ENCODE data around the gene SMPD3. TPM values are rescaled to one million over a fixed set of nuclear protein-coding genes. Genes with fewer than 3 reads are reported as not detected.

SMPD3 gene
- polyA plus RNA-seq, 5 donors: 1.9 to 4.4 (median 3.5) TPM

DNA sequence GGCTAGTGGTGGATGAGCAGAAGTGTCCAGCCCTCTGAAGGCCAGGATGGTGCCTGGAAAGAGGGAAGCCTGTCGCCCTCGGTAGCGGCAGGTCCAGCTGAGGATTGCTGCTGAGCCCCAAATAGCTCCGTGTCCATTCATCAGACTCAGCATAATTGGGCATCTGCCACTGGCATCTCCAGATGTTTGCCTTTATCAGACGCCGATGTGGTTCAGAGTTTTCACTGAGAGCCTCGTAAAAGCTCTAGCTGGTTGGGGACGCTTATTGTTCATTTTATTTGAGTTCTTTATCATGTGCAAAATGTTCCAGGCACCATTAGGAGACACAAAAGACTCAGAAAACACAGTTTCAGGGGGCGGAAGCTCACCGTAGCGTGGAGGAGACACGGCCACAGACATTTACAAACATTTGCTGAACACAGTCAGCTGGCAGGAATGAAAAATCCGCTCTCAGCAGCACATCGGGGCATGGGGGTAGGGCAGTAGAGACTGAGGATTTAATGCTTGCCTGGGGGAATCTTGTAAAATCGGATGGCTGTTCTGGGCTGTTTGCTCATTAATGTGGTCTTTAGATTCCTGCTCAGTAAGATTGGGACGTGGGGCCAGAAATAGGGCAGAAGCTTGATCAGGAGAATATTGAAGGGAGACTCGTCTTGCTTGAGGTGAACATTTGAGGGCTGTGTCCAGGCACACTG is 41.7 kb downstream of the SMPD3 start:
- no peak for DNase-seq

DNA sequence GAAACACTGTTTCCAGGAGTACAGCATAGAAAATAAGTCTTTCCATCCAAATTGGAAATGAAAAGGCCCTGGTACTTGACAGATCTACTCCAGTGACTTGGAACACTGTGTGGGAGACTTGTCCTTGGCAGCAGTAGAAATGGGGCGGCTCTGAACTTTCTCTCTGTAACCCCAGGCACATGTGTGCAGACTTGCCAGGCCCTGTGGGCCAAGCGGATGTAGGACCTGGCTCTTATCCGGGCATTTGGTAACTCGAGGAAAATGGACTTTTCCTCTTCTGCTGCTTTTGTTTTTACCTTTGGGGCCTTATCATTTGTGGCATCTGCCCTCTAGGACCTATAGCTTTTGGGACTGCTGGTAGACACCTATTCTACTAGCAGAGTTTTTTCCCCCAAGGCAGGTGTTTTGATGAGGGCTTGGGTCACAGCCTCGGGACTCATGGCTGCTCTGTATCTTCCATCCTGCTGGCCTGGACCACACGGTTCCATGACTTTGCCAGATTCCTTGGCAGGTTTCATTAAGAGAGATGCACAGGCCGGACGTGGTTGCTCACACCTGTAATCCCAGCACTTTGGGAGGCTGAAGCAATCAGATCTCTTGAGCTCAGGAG is 43.5 kb downstream of the SMPD3 start:
- DNase-seq: no peak

DNA sequence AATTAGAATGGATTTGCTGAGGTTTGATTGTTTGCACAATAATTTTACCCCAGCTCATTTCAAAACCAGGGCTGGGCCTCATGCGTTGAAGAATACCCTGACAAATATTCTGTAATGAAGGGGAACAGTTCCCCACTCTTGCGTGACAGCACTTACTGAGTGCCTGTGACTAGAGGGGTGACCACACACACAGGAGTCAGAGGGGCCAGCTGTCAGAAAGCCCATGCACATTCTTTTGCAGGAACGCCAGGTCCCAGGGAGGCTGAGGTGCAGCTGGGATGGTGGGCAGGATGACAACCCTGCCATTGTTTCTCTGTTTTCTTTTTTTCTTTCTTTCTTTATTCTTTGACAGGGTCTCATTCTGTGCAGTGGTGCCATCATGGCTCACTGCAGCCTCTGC is 44.6 kb downstream of the SMPD3 start:
- DNase-seq: no peak

DNA sequence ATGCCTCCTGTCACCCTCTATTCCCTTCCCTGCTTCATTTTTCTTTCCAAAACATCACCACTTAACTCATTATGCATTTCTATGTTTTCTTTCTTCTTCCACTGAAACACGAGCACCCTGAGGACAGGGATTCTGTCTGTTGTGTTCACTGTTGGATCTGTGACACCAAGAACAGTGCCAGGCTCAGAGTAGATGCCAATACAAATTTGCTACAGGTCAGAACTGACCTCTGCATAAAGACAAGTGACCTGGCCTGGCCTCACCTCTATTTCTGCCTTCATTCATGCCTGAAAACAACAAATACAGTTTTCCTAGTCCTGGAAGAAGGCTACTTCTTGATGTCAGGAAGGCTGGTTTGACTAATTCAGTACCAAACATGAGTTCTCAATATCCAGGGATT is 45.1 kb downstream of the SMPD3 start:
- no peak for DNase-seq

DNA sequence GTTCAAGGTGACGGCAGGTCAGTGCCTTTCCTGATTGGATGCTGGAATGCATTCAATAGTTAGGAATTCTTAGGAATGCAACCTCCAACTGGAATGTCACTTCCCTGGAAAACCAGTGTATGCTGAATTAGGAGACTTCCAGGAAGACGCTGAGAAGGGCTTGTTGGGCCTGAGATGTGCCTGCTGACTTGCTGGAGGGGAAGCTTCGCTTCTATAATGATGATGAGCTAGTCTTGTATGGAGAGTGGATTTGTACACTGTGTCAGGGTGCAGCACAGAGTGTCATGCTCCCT is 45.6 kb downstream of the SMPD3 start:
- DNase-seq: no peak

DNA sequence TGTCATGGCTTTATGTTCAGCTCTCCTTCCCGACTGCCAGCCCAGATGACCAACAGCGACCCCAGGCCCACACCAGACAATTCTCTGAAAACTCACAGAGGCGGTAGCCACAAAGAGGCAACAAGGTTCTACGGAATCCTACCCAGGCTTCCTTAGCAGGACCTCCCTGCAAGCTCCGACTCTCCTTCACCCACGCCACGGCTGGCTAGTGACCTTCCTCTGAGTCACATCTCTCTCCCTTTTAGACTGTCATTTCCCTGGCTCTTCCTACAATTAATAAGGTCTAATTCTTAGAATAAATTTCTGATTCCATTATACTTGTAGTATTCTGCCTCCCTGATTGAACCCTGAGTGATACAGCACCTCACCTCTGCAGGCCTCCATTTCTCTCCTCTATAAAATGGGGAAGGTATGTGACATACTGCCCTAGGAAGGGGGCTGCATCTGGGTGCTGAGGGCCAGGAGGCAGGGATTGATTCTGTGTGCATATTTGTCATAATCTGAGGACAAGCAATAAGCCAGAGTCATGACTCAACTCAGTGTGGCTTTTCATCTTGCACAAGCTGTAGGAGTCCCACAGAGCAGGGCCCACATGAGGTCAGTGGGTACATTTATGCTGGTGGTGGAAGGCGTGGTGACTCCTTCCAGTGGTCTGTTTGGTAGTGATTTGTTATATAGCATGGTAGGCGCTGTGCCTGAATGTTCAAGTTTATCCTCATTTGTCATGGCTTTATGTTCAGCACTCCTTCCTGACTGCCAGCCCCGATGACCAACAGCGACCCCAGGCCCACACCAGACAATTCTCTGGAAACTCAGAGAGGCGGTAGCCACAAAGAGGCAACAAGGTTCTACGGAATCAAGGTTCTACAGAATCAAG is 46.2 kb downstream of the SMPD3 start:
- no peak for DNase-seq

DNA sequence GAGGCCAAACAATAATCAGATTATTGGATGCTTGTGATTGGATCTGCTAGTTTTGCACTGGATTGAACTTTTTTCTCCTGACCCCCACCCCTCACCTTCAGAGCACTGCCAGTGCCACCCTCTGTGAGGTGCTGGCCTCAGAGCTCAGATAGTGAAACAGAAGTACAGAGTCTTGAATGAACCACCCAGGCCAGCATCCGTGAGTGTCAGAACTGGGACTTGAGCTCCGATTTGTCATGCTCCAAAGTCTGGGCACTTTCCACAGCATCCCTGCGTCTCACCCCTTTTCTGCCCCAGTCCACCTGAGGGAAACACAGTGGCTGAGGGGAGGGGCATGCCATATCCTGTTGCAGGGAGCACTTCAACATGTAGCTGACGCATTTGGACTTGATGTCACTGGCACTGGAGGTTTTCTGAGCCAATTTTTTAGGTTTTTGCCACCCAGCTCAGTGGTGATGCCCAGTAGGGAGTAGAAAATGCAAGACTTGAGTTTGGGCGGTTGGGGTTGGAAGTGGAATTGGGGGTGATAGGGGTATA is 47.3 kb downstream of the SMPD3 start:
- DNase-seq: no peak

DNA sequence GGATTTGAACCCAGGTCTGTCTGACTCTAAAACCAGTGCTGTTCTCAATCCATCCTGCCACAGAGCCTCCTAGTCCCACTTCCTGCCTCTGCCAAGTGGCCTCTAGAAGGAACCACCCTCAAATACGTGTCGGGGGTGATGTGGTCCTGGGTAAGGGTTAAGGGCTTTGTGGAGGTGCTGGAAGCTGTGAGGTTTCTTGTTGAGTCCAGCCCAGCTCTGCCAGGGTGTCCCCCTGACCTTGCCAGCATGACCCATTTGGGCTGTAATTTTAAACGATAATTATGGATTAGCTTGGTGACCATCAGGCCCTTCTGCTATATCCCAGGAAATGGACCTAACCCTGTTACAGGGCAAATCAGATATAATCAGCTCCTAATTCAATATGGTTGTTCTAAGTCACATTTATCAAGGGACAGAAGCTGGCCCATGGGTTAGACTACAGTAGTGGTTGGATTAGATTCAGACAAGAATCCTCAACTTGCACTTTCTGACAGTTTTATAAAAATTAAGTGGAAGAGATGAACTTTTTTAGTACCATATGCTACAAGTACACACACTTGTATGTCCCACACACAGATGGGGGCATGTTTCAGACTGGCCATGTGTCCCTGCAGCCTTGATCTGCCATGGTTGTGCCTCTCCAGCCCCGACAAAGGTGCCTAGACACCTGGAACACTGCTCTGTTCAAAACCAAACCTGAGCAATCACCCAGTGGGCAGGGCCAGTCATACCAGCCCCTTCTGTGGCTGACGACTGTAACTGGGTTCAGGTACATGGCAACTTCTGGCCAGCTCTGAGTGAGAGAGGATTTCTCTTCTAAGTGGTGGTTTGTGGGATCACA is 48.0 kb downstream of the SMPD3 start:
- DNase-seq: no peak

DNA sequence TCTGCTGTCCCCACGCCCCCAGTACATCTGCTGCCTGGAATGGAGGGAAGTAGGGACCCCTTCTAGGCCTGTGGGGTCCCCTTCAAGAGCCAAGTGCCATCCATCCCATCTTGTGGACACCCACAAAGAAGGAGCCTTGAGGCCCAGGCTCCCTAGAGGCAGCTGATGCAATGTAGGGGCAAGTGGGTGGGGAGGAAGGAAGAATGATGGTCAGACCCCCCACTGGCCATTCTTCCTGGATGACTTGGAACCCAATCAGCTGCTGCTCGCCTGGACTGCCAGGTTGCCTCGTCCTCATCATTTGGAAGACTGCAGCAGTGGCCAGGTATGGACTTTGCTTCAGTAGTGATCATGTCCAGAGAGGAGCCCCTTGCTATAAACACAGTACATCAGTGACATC is 48.9 kb downstream of the SMPD3 start:
- DNase-seq: no peak

DNA sequence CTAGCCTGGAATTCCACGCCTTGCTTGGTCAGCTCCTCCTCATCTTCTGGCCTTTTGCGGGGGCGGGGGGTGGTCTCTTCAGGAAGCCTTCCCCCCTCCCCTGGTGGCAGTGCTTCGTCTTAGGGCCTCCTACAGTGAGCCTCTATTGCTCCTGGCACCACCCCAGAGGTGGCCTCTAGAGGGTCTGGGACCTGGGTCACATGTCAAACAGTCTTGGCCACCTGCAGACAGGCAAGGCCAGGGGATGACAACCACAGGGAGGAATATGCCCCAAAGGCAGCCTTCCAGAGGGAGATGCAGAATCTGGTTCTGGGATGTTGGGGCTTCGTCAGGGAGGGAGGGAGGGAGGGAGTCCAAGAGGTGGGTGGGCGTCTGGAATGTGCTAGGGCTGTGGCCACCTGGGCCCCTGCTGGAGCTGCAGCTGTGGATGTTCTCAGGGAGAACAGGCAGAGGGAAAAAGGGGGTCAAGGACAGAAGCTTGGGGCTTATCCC is 50.6 kb downstream of the SMPD3 start:
- DNase-seq: no peak

DNA sequence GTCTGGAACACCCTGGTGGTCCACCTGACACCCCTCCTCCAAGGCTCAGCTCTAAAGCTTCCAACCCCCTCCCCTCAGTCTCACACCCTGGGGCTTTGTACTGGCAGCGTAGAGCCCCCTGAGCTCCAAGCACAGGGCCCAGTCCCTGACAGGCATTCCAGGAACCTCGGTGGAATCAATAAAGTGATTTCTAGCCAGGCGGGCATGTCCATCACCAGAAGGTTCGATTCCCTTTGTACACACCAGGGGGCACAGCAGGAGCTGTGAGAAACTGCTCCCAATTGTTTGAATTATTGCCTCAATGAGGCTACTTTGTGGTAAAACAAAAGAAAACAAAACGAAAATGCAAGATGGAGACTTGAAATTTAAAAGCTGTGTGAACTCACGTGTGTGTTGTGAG is 51.8 kb downstream of the SMPD3 start:
- DNase-seq: no peak

DNA sequence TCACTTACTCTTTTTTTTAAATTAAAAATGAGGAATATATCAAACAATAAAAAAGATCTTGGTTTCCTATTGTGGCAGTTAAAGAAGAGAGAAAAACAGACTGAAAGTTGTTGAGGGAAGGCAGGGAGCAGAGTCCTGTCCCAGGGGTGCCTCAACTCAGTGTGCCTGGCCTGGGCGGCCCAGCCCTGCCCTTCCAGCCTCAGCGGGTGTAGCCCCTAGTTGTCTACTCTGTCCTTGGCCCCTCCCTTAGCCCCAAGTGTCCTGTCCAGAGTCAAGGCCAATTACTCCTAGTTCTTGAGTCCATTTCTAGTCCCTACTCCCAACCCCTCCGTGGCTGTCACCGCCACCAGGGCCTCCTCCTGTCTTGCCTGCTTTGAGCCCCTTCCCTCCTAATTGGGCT is 52.5 kb downstream of the SMPD3 start:
- DNase-seq: no peak

DNA sequence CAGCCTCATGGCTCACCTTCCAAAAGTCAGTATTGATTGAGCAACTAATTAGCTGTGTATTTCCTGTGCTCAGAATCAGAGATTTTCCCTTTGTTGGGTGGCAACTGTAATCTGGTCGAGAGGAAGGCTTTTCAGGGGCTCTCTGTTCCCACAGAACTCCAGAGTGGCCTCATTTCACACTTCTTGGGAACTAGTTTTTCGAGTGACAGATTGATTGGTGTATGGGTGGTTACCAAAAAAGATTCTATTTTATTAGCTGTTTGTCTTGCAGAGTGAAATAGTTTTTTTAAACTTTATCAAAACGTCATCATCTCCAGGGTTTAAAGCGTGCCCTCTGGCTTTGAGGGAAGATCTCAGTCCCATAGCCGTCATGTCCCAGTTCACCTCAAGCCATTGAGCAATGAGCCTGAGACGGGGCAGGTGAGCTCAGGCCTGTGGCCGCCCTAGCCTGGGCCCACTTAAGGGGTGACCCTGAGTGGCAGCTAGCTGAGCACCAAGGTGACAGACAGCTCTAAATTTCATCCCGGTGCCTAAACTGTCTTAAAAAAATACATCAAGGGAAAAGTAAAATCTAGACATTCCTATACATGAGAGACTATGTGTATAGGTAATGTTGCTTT is 53.0 kb downstream of the SMPD3 start:
- no peak for DNase-seq

DNA sequence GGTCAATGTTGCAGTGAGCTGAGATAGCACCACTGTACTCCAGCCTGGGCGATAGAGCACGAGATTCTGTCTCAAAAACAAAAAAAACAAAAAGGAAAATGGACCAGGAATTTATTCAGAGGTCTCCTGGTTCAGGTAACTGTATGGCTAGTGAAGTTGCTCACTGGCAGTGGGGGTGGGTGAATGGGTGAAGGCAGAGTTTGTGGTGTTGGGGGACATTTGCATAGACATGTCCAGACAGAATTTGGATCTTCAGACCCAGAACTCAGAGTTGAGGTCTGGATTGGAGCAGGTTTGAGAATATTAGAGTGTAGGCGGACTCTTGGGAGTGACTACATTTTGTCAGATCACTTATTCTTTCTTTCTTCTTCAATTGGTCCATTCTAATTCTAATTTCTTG is 55.0 kb downstream of the SMPD3 start:
- no peak for DNase-seq

DNA sequence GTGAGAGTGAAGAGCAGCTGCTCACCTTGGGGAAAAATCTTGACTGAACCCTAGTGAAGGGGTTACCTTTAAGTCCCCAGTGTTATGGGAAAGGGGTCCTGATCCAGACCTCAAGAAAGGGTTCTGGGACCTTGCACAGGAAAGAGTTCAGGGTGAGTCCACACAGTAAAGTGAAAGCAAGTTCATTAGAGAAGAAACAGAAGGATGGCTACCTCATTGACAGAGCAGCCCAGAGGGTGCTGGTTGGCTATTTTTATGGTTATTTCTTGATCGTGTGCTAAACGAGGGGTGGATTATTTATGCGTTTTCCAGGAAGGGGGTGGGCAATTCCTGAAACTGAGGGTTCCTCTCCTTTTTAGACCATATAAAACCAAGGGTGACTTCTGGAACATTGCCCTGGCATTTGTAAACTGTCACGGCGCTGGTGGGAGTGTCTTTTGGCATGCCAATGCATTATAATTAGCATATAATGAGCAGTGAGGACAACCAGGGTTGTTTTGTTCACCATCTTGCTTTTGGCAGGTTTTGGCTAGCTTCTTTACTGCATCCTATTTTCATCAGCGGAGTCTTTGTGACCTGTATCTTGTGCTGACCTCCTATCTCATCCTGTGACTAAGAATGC is 58.4 kb downstream of the SMPD3 start:
- DNase-seq: no peak

DNA sequence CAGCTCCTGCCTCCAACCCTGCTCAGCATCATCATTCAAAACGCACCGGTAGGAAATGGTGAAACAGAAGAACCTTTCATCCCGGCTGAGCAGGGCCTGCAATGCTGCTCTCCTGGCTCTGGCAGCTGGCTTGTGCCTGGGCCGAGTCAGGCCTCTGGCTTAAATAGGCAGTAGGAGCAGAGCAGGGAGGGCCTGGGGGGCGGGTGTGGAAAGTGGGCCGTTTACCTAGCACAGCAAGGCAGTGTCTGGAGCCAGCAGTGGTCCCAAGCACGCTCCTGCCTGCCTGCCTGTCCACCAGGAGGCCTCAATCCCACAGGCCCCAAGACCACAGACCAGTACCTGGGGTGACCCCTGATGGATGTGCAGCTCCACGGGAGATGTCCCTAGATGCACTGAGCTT is 59.3 kb downstream of the SMPD3 start:
- DNase-seq: no peak

DNA sequence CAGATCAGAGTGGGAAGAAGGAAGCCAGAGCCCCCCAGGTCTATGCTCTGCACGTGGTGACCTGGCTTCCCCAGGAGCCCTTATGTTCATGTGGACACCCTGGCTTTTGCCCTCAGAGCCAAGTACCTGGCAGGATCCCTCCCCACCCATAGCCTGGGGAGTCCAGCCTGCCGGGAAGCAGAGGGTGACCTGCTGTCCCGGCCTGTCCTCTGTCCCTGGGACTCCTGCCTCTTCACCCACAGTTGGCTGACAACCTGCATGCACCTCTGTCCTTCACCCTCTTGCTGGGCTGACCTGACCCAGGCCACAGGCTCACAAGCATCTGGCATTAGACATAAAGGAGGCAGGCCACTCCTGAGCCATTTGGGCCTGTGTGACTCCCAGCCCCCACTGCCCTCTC is 60.2 kb downstream of the SMPD3 start:
- DNase-seq: no peak

DNA sequence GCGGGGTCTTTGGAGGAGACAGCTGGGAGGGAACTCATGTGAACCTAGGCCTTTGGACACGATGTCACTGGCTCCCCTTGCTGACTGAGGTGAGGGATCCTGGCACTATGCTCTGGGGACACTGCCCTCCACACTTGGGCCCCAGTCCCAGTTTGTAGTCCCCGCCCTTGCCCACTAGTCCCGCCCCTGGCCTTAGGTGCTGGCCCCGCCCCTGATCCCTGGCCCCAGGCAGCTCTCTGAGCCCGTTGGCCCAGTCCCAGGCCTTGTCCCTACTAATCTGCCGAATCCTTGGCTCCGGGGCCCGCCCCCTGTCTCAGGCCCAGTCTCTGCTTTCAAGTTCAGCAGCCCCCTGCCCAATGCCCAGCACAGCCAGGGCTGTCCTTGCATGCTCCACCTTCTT is 61.0 kb downstream of the SMPD3 start:
- DNase-seq: no peak

DNA sequence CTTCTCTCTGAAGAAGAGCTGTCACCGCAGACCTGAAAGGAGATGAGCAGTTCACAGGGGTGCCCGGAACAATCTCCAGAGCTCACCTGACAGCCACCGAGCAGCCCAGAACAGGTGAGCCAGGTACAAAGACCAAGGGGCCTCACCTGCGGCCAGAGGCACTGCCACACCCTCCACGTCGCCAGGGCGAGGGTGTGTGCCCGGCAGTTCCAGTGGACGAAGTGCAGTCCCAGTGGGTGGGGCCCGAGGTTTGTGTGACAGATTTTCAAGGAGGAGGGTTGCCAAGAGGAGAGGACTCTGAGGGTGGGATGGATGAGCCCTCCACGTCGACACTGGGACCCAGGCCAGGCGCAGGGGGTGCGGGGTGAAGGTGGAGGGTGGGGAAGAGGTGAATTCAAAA is 61.7 kb downstream of the SMPD3 start:
- DNase-seq: no peak

DNA sequence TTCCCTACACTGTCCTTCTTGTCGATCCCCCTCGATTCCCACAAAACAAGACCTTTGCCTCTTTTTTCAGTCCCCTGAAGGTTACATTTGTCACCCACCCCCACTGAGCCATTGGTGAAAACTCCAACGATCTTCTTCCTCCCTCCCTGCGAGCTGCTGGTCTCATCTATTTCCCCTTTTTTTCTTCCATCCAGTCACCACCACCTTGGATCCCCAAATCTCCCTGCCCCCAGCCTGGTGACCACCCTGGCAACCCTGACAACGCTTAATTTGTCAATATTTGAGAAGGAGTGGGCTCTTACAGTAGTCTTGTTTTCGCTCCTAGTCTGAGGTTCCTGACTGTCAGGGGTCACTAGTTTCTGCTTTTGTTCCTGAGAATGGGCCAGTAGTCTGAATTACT is 62.9 kb downstream of the SMPD3 start:
- DNase-seq: no peak
